CD14-positive monocyte (primary cell): ENCODE results near the gene NAALADL1. TPM values are rescaled to one million over a fixed set of nuclear protein-coding genes. Genes with fewer than 3 reads are reported as not detected.
A peak's percentile ranks its signal among the peaks of the same experiment; 100 is the strongest.

ENCODE experiments used
- DNase-seq, 3 donors: peaks; one replicate each; pipeline ENCODE4 v3.0.0-alpha.2; 2011 to 2022
- H2AFZ ChIP-seq: 2 replicates; pipeline ENCODE4 v1.6.0; 2012; ENCODE audit warnings: mild to moderate bottlenecking, low read depth, low read length, inconsistent platforms; ENCODE audit not compliant: insufficient read depth, poor library complexity, severe bottlenecking
- H3K27ac ChIP-seq, 2 donors: 1 replicate in 1 of 2; 2 replicates in 1 of 2; pipeline ENCODE4 v1.5.1; 2012 to 2013; ENCODE audit warnings: low read length in 2 of 2, control low read depth in 1 of 2, inconsistent platforms in 1 of 2, low read depth in 1 of 2, mild to moderate bottlenecking in 1 of 2
- H3K27me3 ChIP-seq, 2 donors: one replicate each; pipeline versions ENCODE4 v1.6.0 to v1.6.1; 2011 to 2013; ENCODE audit warnings: low read length in 2 of 2; ENCODE audit not compliant: control insufficient read depth in 2 of 2, insufficient read depth in 2 of 2
- H3K36me3 ChIP-seq, 2 donors: replicated peaks in 1 of 2; 1 replicate in 1 of 2; 2 replicates in 1 of 2; pipeline versions ENCODE4 v1.5.1 to v1.6.1; 2012 to 2013; ENCODE audit warnings: low read length in 2 of 2, control low read depth in 1 of 2, inconsistent platforms in 1 of 2, mild to moderate bottlenecking in 1 of 2; ENCODE audit not compliant: insufficient read depth in 2 of 2, control insufficient read depth in 1 of 2
- H3K4me1 ChIP-seq, 2 donors: 1 replicate in 1 of 2; 2 replicates in 1 of 2; pipeline versions ENCODE4 v1.5.1 to v1.6.1; 2012 to 2013; ENCODE audit warnings: low read length in 2 of 2, control low read depth in 1 of 2, inconsistent platforms in 1 of 2, mild to moderate bottlenecking in 1 of 2, moderate library complexity in 1 of 2; ENCODE audit not compliant: insufficient read depth in 2 of 2, control insufficient read depth in 1 of 2
- H3K4me2 ChIP-seq: replicated peaks from 2 replicates; pipeline ENCODE3; 2012; ENCODE audit warnings: low read length, moderate library complexity, mild to moderate bottlenecking; ENCODE audit not compliant: poor library complexity, severe bottlenecking; ENCODE audit errors: extremely low read depth
- H3K4me3 ChIP-seq, 3 experiments: fragments of 200-600 bp in 1 of 3; sonication (generic) in 1 of 3; replicated peaks in 1 of 3; 1 replicate in 2 of 3; 2 replicates in 1 of 3; pipeline ENCODE4 v1.5.1; 2011 to 2013; ENCODE audit warnings: low read length in 3 of 3, mild to moderate bottlenecking in 3 of 3, control low read depth in 2 of 3, low read depth in 2 of 3, inconsistent platforms in 1 of 3, moderate library complexity in 1 of 3
- H3K79me2 ChIP-seq: 2 replicates; pipeline ENCODE4 v1.6.0; 2012; ENCODE audit warnings: mild to moderate bottlenecking, control low read depth, inconsistent platforms, low read length, moderate library complexity; ENCODE audit not compliant: insufficient read depth
- H3K9ac ChIP-seq: 2 replicates; pipeline ENCODE4 v1.6.0; 2017; ENCODE audit warnings: low read length, mild to moderate bottlenecking; ENCODE audit not compliant: insufficient read depth, poor library complexity, severe bottlenecking
- H3K9me3 ChIP-seq, 2 donors: replicated peaks in 1 of 2; 1 replicate in 1 of 2; 2 replicates in 1 of 2; pipeline versions ENCODE4 v1.5.1 to v1.6.1; 2012 to 2013; ENCODE audit warnings: low read length in 2 of 2, control low read depth in 1 of 2; ENCODE audit not compliant: control insufficient read depth in 1 of 2, insufficient read depth in 1 of 2
- H4K20me1 ChIP-seq: 2 replicates; pipeline ENCODE4 v1.6.0; 2012; ENCODE audit warnings: mild to moderate bottlenecking, low read length, control low read depth, moderate library complexity; ENCODE audit not compliant: insufficient read depth
- H3K27ac Mint-ChIP-seq, 7 donors: one replicate each; pipeline ENCODE4 v1.8.0; 2020; ENCODE audit warnings: mild to moderate bottlenecking in 7 of 7, mixed read lengths in 7 of 7, moderate library complexity in 6 of 7, inconsistent platforms in 2 of 7
- H3K27me3 Mint-ChIP-seq, 3 donors: one replicate each; pipeline ENCODE4 v1.8.0; 2021 to 2022; ENCODE audit warnings: low read depth in 3 of 3, mild to moderate bottlenecking in 3 of 3, mixed read lengths in 3 of 3, moderate library complexity in 3 of 3, inconsistent platforms in 1 of 3
- H3K36me3 Mint-ChIP-seq, 2 donors: one replicate each; pipeline ENCODE4 v1.8.0; 2020; ENCODE audit warnings: mixed read lengths in 2 of 2, inconsistent platforms in 1 of 2, mild to moderate bottlenecking in 1 of 2
- H3K4me1 Mint-ChIP-seq: one replicate; pipeline ENCODE4 v1.8.0; 2020; ENCODE audit warnings: mild to moderate bottlenecking, mixed read lengths
- H3K4me3 Mint-ChIP-seq, 2 donors: one replicate each; pipeline ENCODE4 v1.8.0; 2020; ENCODE audit warnings: mild to moderate bottlenecking in 2 of 2, mixed read lengths in 2 of 2, moderate library complexity in 1 of 2
- H3K9me3 Mint-ChIP-seq, 7 donors: one replicate each; pipeline ENCODE4 v1.8.0; 2020 to 2022; ENCODE audit warnings: mixed read lengths in 7 of 7, mild to moderate bottlenecking in 6 of 7, moderate library complexity in 6 of 7, inconsistent platforms in 2 of 7
- CTCF ChIP-seq: fragments of 200-600 bp; IDR thresholded peaks from one replicate; pipeline ENCODE4 v1.8.0; 2022; ENCODE audit warnings: antibody characterized with exemption, mild to moderate bottlenecking
- WGBS: methylation state at CpG from one replicate; pipeline ENCODE4 v1.1.5; 2013; ENCODE audit warnings: missing lambda C conversion rate; ENCODE audit not compliant: insufficient coverage; 5-methylcytosine and 5-hydroxymethylcytosine counted together
- intact Hi-C, 2 donors: fragments of 100-400 bp; cut with micrococcal nuclease; formaldehyde crosslinking; loops; one replicate each; pipeline versions ENCODE4 v1.15.0 to v1.15.1; 2023
- polyA plus RNA-seq, 3 donors: library from polyadenylated mRNA; depleted of rRNA in 1 of 3; unstranded in 2 of 3; stranded (reverse) in 1 of 3; fragments of 300-500 nt in 2 of 3; fragments of >200 nt in 1 of 3; fragmentation: Illumina TruSeq in 2 of 3; gene quantifications; 1 replicate in 2 of 3; 2 replicates in 1 of 3; pipeline ENCODE4 v1.2.3, GENCODE V29; 2012 to 2021

The NAALADL1 gene
- polyA plus RNA-seq, 3 donors = 11.1 to 20.1 (median 20.1) TPM

GRCh38 chr11:65086809-65087208, 28.5 kb upstream of the NAALADL1 start:
- H3K4me1 ChIP-seq = peaks cover 19 to 28% of the 10 kb centered on the region in 2 donors
- H3K79me2 ChIP-seq = peaks cover 38% of the 10 kb centered on the region
- H3K4me3 Mint-ChIP-seq = no peak overlapping the region
- H3K4me1 Mint-ChIP-seq = peaks cover 29% of the 10 kb centered on the region
- H3K36me3 ChIP-seq = peaks cover 33 to 48% of the 10 kb centered on the region in 2 donors
- peaks cover 43 to 54% of the 10 kb centered on the region in 2 donors for H3K36me3 Mint-ChIP-seq
- H2AFZ ChIP-seq = no peak overlapping the region
- H3K4me3 ChIP-seq = no peak overlapping the region
- no peak overlapping the region for H3K4me2 ChIP-seq
- no peaks in the 10 kb centered on the region for H3K27me3 ChIP-seq
- no peaks in the 10 kb centered on the region for H3K27me3 Mint-ChIP-seq
- no peak overlapping the region for H3K27ac ChIP-seq
- no peak overlapping the region for H3K27ac Mint-ChIP-seq
- no peak for DNase-seq
- H3K9ac ChIP-seq = no peak overlapping the region
- peaks cover 0 to 2% (median 0%) of the 10 kb centered on the region in 7 donors for H3K9me3 Mint-ChIP-seq
- H4K20me1 ChIP-seq = no peaks in the 10 kb centered on the region
- intact Hi-C loops = loop anchor here in 1 of 2 donors (5.0 kb wide), 1 partner anchor 55 kb away; no protein-coding TSS in a partner anchor
- 96% methylated on average over 5 of the region's 9 CpGs for WGBS
- no peak for TF ChIP-seq CTCF
- H3K9me3 ChIP-seq = no peaks in the 10 kb centered on the region

GRCh38 chr11:65085446-65085845, 27.1 kb upstream of the NAALADL1 start:
- intact Hi-C loops = loop anchor here (2.0 to 5.0 kb wide), 2 partner anchors 37 to 53 kb away; partner anchors contain the start of genes FAU (in 2 of the 2) and MRPL49 (in 2 of the 2)
- no peaks in the 10 kb centered on the region for H3K9me3 ChIP-seq
- H3K4me2 ChIP-seq = no peak overlapping the region
- 86% methylated on average over 4 of the region's 4 CpGs for WGBS
- H3K36me3 Mint-ChIP-seq = peaks cover 43 to 55% of the 10 kb centered on the region in 2 donors
- no peak overlapping the region for H2AFZ ChIP-seq
- peaks cover 33 to 48% of the 10 kb centered on the region in 2 donors for H3K36me3 ChIP-seq
- H4K20me1 ChIP-seq = no peaks in the 10 kb centered on the region
- H3K79me2 ChIP-seq = peaks cover 47% of the 10 kb centered on the region
- H3K27ac Mint-ChIP-seq = peak overlapping the region in 6 of 7 donors; percentile 47 to 98 (median 94)
- peak overlapping the region; percentile 88 to 95 for H3K4me3 Mint-ChIP-seq
- no peak for TF ChIP-seq CTCF
- H3K27ac ChIP-seq = peak overlapping the region; percentile 73 to 92
- H3K9me3 Mint-ChIP-seq = peaks cover 0 to 2% (median 0%) of the 10 kb centered on the region in 7 donors
- H3K27me3 ChIP-seq = no peaks in the 10 kb centered on the region
- DNase-seq = no peak
- peaks cover 32 to 42% of the 10 kb centered on the region in 2 donors for H3K4me1 ChIP-seq
- H3K9ac ChIP-seq = no peak overlapping the region
- H3K4me3 ChIP-seq = peak overlapping the region in 1 of 3 experiments; percentile 95
- no peaks in the 10 kb centered on the region for H3K27me3 Mint-ChIP-seq
- H3K4me1 Mint-ChIP-seq = peaks cover 42% of the 10 kb centered on the region
